Anterior cingulate cortex (tissue), 58 donors: ENCODE results near the gene COL20A1.
"Not testable (repeated sequence)": the region's sequence is repeated elsewhere in the genome, so short reads cannot be mapped to it uniquely, and the experiment has no call there.

ENCODE experiments used
- DNase-seq, 58 donors: peaks; one replicate each; lab custom pipeline; 2025; lab: John Stamatoyannopoulos, UW

Gene COL20A1

DNA sequence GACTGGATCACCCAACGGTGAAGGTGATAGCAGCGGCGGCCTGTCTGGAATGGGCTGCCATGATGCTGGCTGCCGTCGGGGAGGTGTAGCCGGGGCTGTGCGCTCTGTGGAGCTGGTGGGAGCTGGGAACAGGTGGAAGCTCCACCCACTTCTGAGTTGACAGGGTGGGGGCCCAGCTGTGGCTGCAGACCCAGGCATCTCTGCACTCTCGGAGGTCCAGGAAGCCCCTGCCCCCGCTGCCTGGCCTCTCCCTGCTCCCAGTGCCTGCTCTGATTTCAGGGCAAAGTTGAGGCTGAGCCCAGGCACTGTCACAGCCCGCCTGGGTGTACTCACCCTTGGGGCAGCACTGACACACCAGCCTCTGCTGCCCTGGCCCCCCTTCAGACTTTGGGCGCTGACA is 86.3 kb downstream of the COL20A1 start:
- no peak for DNase-seq

DNA sequence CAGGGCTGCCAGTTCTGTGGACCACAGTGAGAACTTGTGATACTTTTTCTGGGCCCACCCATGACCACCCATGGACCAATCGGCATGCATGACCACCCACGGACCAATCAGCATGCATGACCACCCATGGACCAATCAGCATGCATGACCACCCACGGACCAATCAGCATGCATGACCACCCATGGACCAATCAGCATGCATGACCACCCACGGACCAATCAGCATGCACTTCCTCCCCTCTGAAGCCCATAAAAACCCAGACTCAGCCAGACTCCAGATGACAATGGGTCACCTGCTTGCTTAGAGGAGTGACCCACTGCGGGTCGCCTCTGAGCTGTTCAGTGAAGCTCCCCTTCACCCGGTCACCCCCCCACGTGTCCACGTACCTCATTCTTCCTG is 86.9 kb downstream of the COL20A1 start:
- DNase-seq = not testable (repeated sequence)

DNA sequence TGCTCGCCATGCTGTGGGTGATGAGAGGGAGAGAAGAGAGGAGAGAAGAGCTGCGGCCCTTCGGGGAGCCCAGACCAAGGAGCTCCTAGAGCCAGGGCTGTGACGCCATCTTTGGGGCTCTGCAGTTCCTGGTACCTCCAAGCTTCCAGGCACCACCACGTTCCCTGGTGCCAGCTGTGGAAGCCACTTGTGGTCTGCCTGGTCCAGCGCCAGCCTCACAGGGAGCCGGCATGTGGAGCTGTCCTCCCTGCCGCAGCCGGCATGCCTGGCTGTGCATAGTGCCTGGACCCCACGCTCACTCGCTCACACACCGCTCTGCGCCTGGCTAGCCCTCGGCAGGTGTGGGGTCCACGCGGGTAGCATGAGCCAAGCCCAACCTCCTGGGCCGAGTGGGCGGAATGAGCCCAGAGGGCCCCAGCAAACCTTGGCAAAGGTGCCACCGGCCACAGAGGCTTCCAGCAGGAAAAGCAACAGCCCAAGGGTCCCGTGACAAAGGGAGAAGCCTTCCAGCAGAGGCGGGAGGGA is 87.4 kb downstream of the COL20A1 start:
- no peak for DNase-seq

DNA sequence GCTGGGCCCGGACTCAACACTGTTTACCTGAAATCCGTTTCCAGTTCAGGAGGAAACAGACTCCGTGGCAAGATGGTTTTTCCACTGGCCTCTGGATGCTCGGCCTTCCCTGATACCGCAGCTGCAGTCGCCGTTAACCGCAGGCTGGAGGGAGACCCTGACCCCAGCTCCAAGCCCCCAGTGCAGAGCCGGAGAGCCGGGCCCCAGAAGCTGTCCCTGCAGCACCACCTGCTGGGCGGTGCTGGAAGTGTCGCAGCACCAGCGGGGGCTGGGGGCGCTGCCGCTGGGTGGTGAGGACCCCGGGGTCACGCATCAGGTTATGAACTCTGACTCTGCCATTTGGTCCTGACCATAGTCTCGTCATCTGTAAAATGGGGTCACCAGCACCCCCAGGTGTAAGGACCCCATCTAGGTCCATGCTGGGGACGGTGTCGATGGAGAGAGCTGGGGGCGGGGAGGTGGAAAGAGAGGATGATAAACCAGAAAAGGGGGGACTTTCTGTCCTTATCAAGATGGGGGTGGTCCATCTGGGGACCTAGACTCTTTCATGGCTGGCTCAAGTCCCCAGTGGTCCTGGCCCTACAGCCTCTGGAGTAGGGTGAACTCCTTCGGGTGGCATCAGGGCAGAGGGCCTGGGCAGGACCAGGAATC is 88.9 kb downstream of the COL20A1 start:
- peak in 5 of 58 donors; percentile 14 to 48 (median 28) for DNase-seq

DNA sequence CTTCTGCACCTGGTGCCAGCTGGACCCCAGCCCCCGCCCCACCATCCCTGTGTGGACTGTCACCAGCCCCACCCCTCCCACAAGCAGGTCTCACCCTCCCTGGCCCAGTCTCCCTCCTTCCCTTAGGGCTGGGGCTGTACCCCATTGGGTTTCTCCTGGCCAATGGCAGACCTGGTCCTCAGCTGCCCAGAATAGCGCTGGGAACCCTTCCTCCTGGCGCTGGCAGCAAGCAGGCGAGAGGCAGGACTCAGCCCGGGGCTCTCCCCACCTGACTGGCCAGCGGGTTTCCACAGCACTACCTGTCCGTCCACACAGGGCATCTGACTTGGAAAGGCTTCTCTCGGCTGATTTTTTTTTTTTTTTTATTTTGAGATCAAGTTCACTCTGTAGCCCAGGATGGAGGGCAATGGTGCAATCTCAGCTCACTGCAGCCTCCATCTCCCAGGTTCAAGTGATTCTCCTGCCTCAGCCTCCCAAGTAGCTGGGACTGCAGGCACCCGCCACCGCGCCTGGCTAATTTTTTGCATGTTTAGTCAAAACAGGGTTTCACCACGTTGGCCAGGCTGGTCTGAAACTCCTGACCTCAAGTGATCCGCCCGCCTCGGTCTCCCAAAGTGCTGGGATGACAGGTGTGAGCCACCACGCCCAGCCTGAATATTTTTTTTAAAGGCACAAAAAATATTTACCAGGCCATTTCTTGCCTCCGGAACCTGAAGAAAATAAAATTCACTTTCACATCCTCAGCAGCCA is 89.7 kb downstream of the COL20A1 start:
- DNase-seq = no peak

DNA sequence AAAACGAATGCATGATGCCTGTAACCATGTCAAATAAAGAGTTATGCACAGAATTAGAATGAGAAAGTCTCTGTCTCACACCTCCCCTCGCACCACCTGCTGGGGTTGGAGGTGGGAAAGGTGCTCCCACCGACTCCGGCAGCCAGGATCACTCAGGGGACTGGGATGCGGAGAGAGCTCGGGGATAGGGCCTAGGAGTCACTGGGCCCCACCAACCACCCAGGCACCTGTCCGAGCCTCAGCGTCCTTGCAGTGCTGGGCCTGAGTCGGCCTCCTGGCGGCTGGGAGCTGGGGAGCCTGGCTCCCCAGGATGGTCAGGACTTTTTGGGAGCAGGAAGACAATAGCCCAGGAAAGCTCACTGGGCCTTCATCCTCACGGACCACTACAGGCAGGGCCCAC is 90.6 kb downstream of the COL20A1 start:
- DNase-seq = no peak

DNA sequence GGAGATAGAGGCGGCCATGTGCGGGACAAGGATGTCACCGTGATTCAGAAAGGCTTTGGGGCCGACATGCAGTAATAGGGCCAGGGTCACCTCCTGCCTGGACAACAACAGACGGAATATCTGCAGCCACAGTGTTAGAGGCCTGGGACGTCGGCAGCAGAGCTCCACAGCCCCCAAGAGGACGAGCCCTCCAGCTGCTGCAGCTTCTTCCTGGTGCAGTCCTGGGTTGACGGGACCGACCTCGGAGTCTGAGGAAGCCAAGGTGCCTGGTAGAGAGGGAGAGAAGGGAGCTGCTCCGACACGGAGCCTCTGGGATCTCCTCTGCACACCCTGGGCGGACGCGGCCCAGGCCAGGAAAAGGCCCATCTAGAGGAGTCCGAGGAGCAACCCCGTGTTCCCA is 91.3 kb downstream of the COL20A1 start:
- DNase-seq = no peak
